Right lobe of liver (tissue), 6 donors: Measurements from ENCODE around the gene MCCC1. TPM values are rescaled to one million over a fixed set of nuclear protein-coding genes. Genes with fewer than 3 reads are reported as not detected.

Experiments
- ATAC-seq, 4 donors: fragments of 200-7000 bp; cut with Tn5 transposase; one replicate each; pipeline ENCODE4 v1.9.1; 2020; ENCODE audit warnings: mild to moderate bottlenecking in 4 of 4, moderate library complexity in 4 of 4
- DNase-seq, 3 donors: peaks; one replicate each; pipeline ENCODE4 v3.0.0-alpha.2; 2020
- H3K27ac ChIP-seq, 3 donors: fragments of 200-600 bp; one replicate each; pipeline ENCODE4 v1.8.0; 2022
- H3K27me3 ChIP-seq, 2 donors: fragments of 200-600 bp; one replicate each; pipeline ENCODE4 v1.8.0; 2022
- H3K36me3 ChIP-seq, 4 donors: fragments of 200-600 bp; sonication (generic) in 1 of 4; one replicate each; pipeline versions ENCODE4 v1.5.1 to v1.8.0; 2017 to 2022; ENCODE audit warnings: control low read depth in 1 of 4
- H3K4me1 ChIP-seq, 4 donors: fragments of 200-600 bp; sonication (generic) in 1 of 4; one replicate each; pipeline versions ENCODE4 v1.5.1 to v1.8.0; 2017 to 2022; ENCODE audit warnings: control low read depth in 1 of 4
- H3K4me3 ChIP-seq, 3 donors: fragments of 200-600 bp; one replicate each; pipeline ENCODE4 v1.8.0; 2022
- H3K9me3 ChIP-seq, 4 donors: fragments of 200-600 bp; sonication (generic) in 1 of 4; one replicate each; pipeline versions ENCODE4 v1.5.1 to v1.8.0; 2017 to 2022; ENCODE audit warnings: control low read depth in 1 of 4
- CTCF ChIP-seq, 4 donors: fragments of 200-600 bp in 3 of 4; fragments of 450-650 bp in 1 of 4; IDR thresholded peaks; one replicate each; pipeline versions ENCODE4 v1.5.1 to v1.8.0; 2016 to 2022; ENCODE audit warnings: antibody characterized with exemption in 4 of 4, mild to moderate bottlenecking in 2 of 4
- POLR2A ChIP-seq: fragments of 450-650 bp; IDR thresholded peaks from one replicate; pipeline ENCODE4 v1.6.1; 2017; ENCODE audit warnings: antibody characterized with exemption, mild to moderate bottlenecking
- WGBS: methylation state at CpG from one replicate; pipeline ENCODE4 v1.1.6; 2018; ENCODE audit warnings: low coverage, low lambda C conversion rate; ENCODE audit not compliant: insufficient coverage; ENCODE audit errors: missing lambda C conversion rate; 5-methylcytosine and 5-hydroxymethylcytosine counted together
- intact Hi-C, 2 donors: fragments of 100-400 bp; cut with DNase I; formaldehyde crosslinking; loops; one replicate each; pipeline versions ENCODE4 v1.11.2 to v1.14.1; 2022
- total RNA-seq, 6 experiments: library from RNA; depleted of rRNA in 2 of 6; stranded (reverse); fragments of >200 nt in 2 of 6; fragmentation: NEBNext Ultra II Directional in 3 of 6; extraction: Animal tissue kit (Norgen Biotek cat#: 25700) in 3 of 6; gene quantifications; one replicate each; pipeline versions ENCODE4 v1.1.0 to v1.2.4, GENCODE V29; 2016 to 2023
- donor health status: DM: no; HTN: yes; CAD: no.
- donor health status: DM: no; HTN: no; CAD: no.
- donor health status: DM: no; HTN: no; CAD: no.
- donor health status: DM: no; HTN: yes; CAD: no.
- donor health status: DM: no; HTN: yes; CAD: no.

The MCCC1 gene
- total RNA-seq, 6 experiments from 2014 or later, result 34.0 to 57.0 (median 48.2) TPM

GRCh38 chr3:182972387-182972786 lies 126.9 kb downstream of the MCCC1 start:
- intact Hi-C loops, result no loop called here
- no peak for TF ChIP-seq CTCF (IDR thresholded peaks at IDR 0.05)
- 89% methylated on average over 6 of the region's 6 CpGs for WGBS
- no peak for DNase-seq
- H3K36me3 ChIP-seq, result no peaks in the 10 kb centered on the region
- H3K4me1 ChIP-seq, result peaks cover 0 to 54% (median 14%) of the 10 kb centered on the region in 4 donors
- no peaks in the 10 kb centered on the region for H3K27me3 ChIP-seq
- no peak for ATAC-seq
- H3K27ac ChIP-seq, result no peak overlapping the region
- H3K9me3 ChIP-seq, result no peaks in the 10 kb centered on the region
- H3K4me3 ChIP-seq, result no peak overlapping the region

GRCh38 chr3:182971637-182972036 lies 127.7 kb downstream of the MCCC1 start:
- no peaks in the 10 kb centered on the region for H3K36me3 ChIP-seq
- peak overlapping the region in 2 of 3 donors; percentile 45 to 61 for H3K27ac ChIP-seq
- DNase-seq (no peak), ATAC-seq (peak in 1 of 4 donors; percentile 4)
- no peaks in the 10 kb centered on the region for H3K27me3 ChIP-seq
- intact Hi-C loops, result no loop called here
- H3K9me3 ChIP-seq, result no peaks in the 10 kb centered on the region
- H3K4me3 ChIP-seq, result no peak overlapping the region
- 29% methylated on average over 2 of the region's 2 CpGs for WGBS
- TF ChIP-seq POLR2A (no peak), CTCF (IDR thresholded peaks at IDR 0.05) (no peak)
- peaks cover 0 to 52% (median 15%) of the 10 kb centered on the region in 4 donors for H3K4me1 ChIP-seq

DNA sequence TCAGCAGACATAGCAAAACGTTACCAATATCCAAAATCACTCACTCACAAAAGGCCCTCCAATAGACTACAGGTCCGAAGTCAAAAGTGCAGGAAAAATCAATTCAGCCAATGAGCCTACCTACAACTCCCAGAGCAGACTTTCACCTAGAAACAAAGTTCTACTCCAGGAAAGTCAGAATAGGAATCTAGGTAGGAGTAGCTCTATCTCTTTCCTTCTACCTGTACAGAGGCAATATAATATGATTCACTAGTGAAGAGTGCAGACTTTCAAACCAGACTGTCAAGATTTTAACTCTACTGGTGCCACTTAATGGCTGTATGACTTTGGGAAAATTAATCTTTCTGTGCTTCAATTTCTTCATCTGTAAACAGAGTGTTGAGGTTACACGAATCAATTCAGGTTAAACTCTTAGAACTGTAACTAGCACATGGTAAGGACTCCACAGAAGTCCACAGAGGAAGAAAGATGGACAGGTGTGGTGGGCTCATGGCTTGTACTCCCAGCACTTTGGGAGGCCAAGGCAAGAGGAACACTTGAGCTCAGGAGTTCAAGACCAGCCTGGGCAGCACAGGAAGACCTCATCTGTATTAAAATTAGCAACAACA lies 128.4 kb downstream of the MCCC1 start:
- no peaks in the 10 kb centered on the region for H3K27me3 ChIP-seq
- H3K4me1 ChIP-seq, result peaks cover 0 to 50% (median 15%) of the 10 kb centered on the region in 4 donors
- no peaks in the 10 kb centered on the region for H3K9me3 ChIP-seq
- peak overlapping the region in 2 of 3 donors; percentile 17 to 34 for H3K4me3 ChIP-seq
- peak in 1 of 4 donors; percentile 2 for TF ChIP-seq CTCF (IDR thresholded peaks at IDR 0.05)
- peak; percentile 16 for TF ChIP-seq POLR2A
- peak; percentile 93 to 97 (median 94) for ATAC-seq
- H3K27ac ChIP-seq, result peak overlapping the region in 2 of 3 donors; percentile 45 to 61
- intact Hi-C loops, result no loop called here
- 21% methylated on average over 3 of the region's 3 CpGs for WGBS
- H3K36me3 ChIP-seq, result no peaks in the 10 kb centered on the region
- DNase-seq, result peak in 1 of 3 donors; percentile 63

GRCh38 chr3:182969853-182970252 lies 129.4 kb downstream of the MCCC1 start:
- H3K4me3 ChIP-seq, result no peak overlapping the region
- H3K9me3 ChIP-seq, result no peaks in the 10 kb centered on the region
- H3K4me1 ChIP-seq, result peaks cover 0 to 43% (median 15%) of the 10 kb centered on the region in 4 donors
- DNase-seq (no peak), ATAC-seq (no peak)
- H3K27ac ChIP-seq, result peak overlapping the region in 2 of 3 donors; percentile 45 to 61
- no peaks in the 10 kb centered on the region for H3K27me3 ChIP-seq
- intact Hi-C loops, result no loop called here
- TF ChIP-seq CTCF (IDR thresholded peaks at IDR 0.05), result no peak
- 85% methylated on average over 7 of the region's 7 CpGs for WGBS
- H3K36me3 ChIP-seq, result no peaks in the 10 kb centered on the region
